Hepatocyte (in vitro differentiated cells): Measurements from ENCODE around the gene EEF1E1. TPM values are rescaled to one million over a fixed set of nuclear protein-coding genes. Genes with fewer than 3 reads are reported as not detected.
A peak's percentile ranks its signal among the peaks of the same experiment; 100 is the strongest.

Experiments used
- DNase-seq: peaks from one replicate; pipeline ENCODE4 v3.0.0-alpha.2; 2016; ENCODE audit warnings: low spot score
- H2AFZ ChIP-seq: fragments of 200-600 bp; sonication (generic); 2 replicates; pipeline ENCODE4 v1.6.0; 2016; ENCODE audit warnings: antibody characterized with exemption, mild to moderate bottlenecking
- H3K27ac ChIP-seq: fragments of 200-600 bp; sonication (generic); 2 replicates; pipeline ENCODE4 v1.5.1; 2016; ENCODE audit warnings: mild to moderate bottlenecking
- H3K27me3 ChIP-seq: fragments of 200-600 bp; sonication (generic); 2 replicates; pipeline ENCODE4 v1.6.1; 2016
- H3K36me3 ChIP-seq: fragments of 200-600 bp; sonication (generic); replicated peaks from 2 replicates; pipeline ENCODE4 v1.5.1; 2016; ENCODE audit warnings: low read depth; ENCODE audit not compliant: insufficient read depth
- H3K4me1 ChIP-seq: fragments of 200-600 bp; sonication (generic); 2 replicates; pipeline ENCODE4 v1.5.1; 2016; ENCODE audit warnings: mild to moderate bottlenecking, moderate library complexity; ENCODE audit not compliant: insufficient read depth
- H3K4me2 ChIP-seq: fragments of 200-600 bp; sonication (generic); 2 replicates; pipeline ENCODE4 v1.6.0; 2016
- H3K4me3 ChIP-seq: fragments of 200-600 bp; sonication (generic); 2 replicates; pipeline ENCODE4 v1.5.1; 2016; ENCODE audit warnings: mild to moderate bottlenecking
- H3K79me2 ChIP-seq: fragments of 200-600 bp; sonication (generic); 2 replicates; pipeline ENCODE4 v1.6.0; 2017; ENCODE audit warnings: mild to moderate bottlenecking
- H3K9me2 ChIP-seq: fragments of 200-600 bp; sonication (generic); replicated peaks from 2 replicates; pipeline ENCODE4 v1.6.0; 2017; ENCODE audit warnings: mild to moderate bottlenecking; ENCODE audit not compliant: insufficient read depth
- H3K9me3 ChIP-seq: fragments of 200-600 bp; sonication (generic); 2 replicates; pipeline ENCODE4 v1.5.1; 2016; ENCODE audit warnings: low read depth, mild to moderate bottlenecking
- H4K20me1 ChIP-seq: fragments of 200-600 bp; sonication (generic); 2 replicates; pipeline ENCODE4 v1.6.0; 2016; ENCODE audit warnings: mild to moderate bottlenecking; ENCODE audit not compliant: insufficient read depth, poor library complexity, severe bottlenecking
- EZH2 ChIP-seq: fragments of 200-600 bp; sonication (generic); IDR thresholded peaks from 2 replicates; pipeline ENCODE4 v1.6.1; 2016; ENCODE audit warnings: antibody characterized with exemption, mild to moderate bottlenecking, borderline replicate concordance
- EZH2phosphoT487 ChIP-seq: fragments of 200-600 bp; sonication (generic); IDR thresholded peaks from one replicate; pipeline ENCODE4 v1.6.1; 2018; ENCODE audit warnings: antibody characterized with exemption, mild to moderate bottlenecking, low read depth, moderate library complexity; ENCODE audit not compliant: unreplicated experiment, severe bottlenecking
- WGBS: methylation state at CpG from one replicate; pipeline ENCODE4 v1.1.6; 2016; ENCODE audit warnings: low lambda C conversion rate; ENCODE audit errors: missing lambda C conversion rate; 5-methylcytosine and 5-hydroxymethylcytosine counted together
- polyA plus RNA-seq: library from polyadenylated mRNA; unstranded; fragments of >200 nt; fragmentation: Nextera tagmentation; extraction: Ambion mirVana; gene quantifications from 2 replicates; pipeline ENCODE4 v1.2.1, GENCODE V29; 2016
- total RNA-seq: library from RNA; depleted of rRNA; stranded (reverse); fragments of >200 nt; gene quantifications from 2 replicates; pipeline ENCODE4 v1.2.3, GENCODE V29; 2014
- TF ChIP-seq, protein P1 (sequence below): fragments of 200-600 bp; sonication (generic); IDR thresholded peaks from 2 replicates; pipeline ENCODE4 v1.5.1; 2016; ENCODE audit warnings: antibody characterized with exemption, mild to moderate bottlenecking; ENCODE audit not compliant: poor library complexity

Gene EEF1E1
- total and polyA plus RNA-seq, 2 experiments from 2014 or later: 47.8 to 63.4 TPM

DNA sequence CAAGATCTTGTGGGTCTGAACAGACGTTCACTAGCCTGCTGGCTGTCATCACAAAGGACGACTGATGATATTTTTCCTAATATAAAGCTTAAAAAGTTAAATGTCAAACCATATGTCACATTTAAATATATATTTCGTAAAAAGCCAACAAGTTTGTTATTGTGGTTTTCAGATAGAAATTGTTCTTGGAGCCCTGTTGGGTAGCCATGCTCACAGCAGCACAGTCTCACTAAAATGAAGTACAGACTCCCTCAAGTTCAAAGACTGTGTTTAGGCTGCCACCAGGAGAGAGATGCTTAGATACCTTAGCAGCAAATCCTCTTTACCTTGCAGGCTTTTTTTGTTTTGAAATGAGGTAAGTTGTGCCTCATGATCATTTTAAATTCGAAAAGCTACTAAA, 17.8 kb downstream of the EEF1E1 start:
- no peaks in the 10 kb centered on the region for H3K27me3 ChIP-seq
- no peak overlapping the region for H2AFZ ChIP-seq
- peak overlapping the region; percentile 45 for H3K27ac ChIP-seq
- TF ChIP-seq EZH2 (no peak), EZH2phosphoT487 (no peak)
- TF ChIP-seq, protein P1, sequence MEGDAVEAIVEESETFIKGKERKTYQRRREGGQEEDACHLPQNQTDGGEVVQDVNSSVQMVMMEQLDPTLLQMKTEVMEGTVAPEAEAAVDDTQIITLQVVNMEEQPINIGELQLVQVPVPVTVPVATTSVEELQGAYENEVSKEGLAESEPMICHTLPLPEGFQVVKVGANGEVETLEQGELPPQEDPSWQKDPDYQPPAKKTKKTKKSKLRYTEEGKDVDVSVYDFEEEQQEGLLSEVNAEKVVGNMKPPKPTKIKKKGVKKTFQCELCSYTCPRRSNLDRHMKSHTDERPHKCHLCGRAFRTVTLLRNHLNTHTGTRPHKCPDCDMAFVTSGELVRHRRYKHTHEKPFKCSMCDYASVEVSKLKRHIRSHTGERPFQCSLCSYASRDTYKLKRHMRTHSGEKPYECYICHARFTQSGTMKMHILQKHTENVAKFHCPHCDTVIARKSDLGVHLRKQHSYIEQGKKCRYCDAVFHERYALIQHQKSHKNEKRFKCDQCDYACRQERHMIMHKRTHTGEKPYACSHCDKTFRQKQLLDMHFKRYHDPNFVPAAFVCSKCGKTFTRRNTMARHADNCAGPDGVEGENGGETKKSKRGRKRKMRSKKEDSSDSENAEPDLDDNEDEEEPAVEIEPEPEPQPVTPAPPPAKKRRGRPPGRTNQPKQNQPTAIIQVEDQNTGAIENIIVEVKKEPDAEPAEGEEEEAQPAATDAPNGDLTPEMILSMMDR: no peak
- H3K4me1 ChIP-seq: peaks cover 20% of the 10 kb centered on the region
- H4K20me1 ChIP-seq: no peaks in the 10 kb centered on the region
- peaks cover 2% of the 10 kb centered on the region for H3K79me2 ChIP-seq
- WGBS: 63% methylated on average over 4 of the region's 4 CpGs
- H3K9me3 ChIP-seq: no peaks in the 10 kb centered on the region
- no peak overlapping the region for H3K4me2 ChIP-seq
- no peak overlapping the region for H3K4me3 ChIP-seq
- no peaks in the 10 kb centered on the region for H3K9me2 ChIP-seq
- DNase-seq: no peak
- no peaks in the 10 kb centered on the region for H3K36me3 ChIP-seq

DNA sequence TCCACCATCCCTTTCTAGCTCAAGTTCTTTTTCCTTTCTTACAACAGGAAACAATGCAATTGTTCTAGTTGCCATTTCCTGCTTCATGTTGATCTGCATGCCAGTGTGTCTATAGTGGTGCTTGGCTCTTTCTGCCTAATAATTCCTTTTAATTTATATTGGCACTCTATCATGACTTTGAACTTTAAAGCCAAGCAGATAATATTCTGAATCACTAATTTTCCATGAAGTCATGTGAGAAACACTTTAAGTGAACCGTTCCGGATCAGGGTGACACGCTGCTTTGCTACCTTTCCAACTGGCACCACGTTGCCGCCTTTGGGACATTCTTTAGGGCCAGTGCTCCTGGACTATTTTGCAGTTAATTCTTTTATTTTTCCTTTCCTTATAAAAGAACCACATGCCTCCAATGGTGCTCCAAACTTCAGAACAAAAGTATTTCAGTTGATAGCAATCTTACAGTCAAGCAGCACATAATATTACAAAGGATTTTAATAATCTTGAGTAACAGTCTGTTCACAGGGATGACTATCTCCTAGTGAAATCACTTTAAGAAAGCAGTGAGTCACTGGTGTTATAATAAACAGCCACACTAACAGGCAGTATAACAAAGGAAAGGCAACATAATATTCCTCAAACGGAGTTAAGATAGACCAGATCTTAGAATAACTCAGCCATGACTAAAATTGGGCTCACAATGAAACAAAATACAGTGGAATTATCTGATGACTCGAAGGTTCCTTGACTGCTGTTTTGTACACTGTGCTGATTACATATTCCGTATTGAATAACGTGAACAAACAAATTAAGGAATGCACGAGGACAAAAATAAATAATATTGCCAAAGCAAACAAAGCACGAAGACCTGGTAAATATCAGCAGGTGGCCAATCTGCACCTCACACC, 19.1 kb downstream of the EEF1E1 start:
- Histone ChIP-seq H3K36me3 (no peaks in the 10 kb centered on the region), H3K27me3 (no peaks in the 10 kb centered on the region), H3K79me2 (peaks cover 2% of the 10 kb centered on the region), H2AFZ (no peak overlapping the region), H3K4me3 (no peak overlapping the region), H3K9me2 (no peaks in the 10 kb centered on the region), H3K4me2 (no peak overlapping the region), H3K9me3 (no peaks in the 10 kb centered on the region), H3K27ac (peak overlapping the region; percentile 11), H4K20me1 (no peaks in the 10 kb centered on the region), H3K4me1 (peaks cover 20% of the 10 kb centered on the region)
- 78% methylated on average over 11 of the region's 11 CpGs for WGBS
- TF ChIP-seq EZH2phosphoT487: no peak
- TF ChIP-seq EZH2: no peak
- peak; percentile 16 for DNase-seq

DNA sequence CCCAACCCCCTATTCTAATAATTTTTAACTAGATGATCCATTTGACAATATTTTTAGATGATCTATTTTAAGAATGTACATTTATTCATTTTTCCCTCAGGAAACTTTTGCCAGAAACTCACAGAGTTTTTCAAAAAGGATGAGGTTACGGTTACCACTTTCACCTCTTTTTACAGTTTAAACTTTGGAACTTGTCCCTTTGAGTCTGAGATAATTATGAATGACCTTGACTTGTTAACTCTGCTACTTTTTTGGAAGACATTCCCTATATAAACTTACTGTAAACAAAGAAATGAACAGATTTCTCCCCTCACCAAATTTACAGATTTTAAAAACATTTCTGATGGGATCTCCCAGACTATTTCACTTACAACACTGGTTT, 19.8 kb downstream of the EEF1E1 start:
- peak overlapping the region; percentile 11 for H3K27ac ChIP-seq
- H3K9me3 ChIP-seq: no peaks in the 10 kb centered on the region
- H2AFZ ChIP-seq: no peak overlapping the region
- no peaks in the 10 kb centered on the region for H3K27me3 ChIP-seq
- no peak overlapping the region for H3K4me3 ChIP-seq
- peaks cover 20% of the 10 kb centered on the region for H3K4me1 ChIP-seq
- peaks cover 2% of the 10 kb centered on the region for H3K79me2 ChIP-seq
- H3K36me3 ChIP-seq: no peaks in the 10 kb centered on the region
- no peaks in the 10 kb centered on the region for H4K20me1 ChIP-seq
- H3K4me2 ChIP-seq: no peak overlapping the region
- H3K9me2 ChIP-seq: no peaks in the 10 kb centered on the region
- 83% methylated on average over 1 of the region's 1 CpG for WGBS
- DNase-seq: no peak
- TF ChIP-seq, protein P1: no peak
- TF ChIP-seq EZH2phosphoT487 (no peak), EZH2 (no peak)
